GM12892 (cell line): Measurements from ENCODE around the gene MROH7. TPM values are rescaled to one million over a fixed set of nuclear protein-coding genes. Genes with fewer than 3 reads are reported as not detected.

ENCODE experiments used
- DNase-seq: peaks from one replicate; pipeline ENCODE4 v3.0.0; 2011; ENCODE audit not compliant: insufficient read length
- FAIRE-seq: peaks from 2 replicates; lab custom pipeline; 2011; peaks lifted over from hg19 to GRCh38; lab: Jason Lieb, UNC
- POLR2A ChIP-seq: IDR thresholded peaks from 2 replicates; pipeline ENCODE4 v1.6.1; 2011; ENCODE audit warnings: low read depth, low read length, control low read depth
- POLR2AphosphoS5 ChIP-seq: IDR thresholded peaks from 2 replicates; pipeline ENCODE4 v1.6.1; 2011; ENCODE audit warnings: low read depth, low read length, control low read depth
- TAF1 ChIP-seq: IDR thresholded peaks from 2 replicates; pipeline ENCODE4 v1.6.1; 2011; ENCODE audit warnings: low read depth, mild to moderate bottlenecking, control low read depth, low read length, borderline replicate concordance
- polyA plus RNA-seq: library from polyadenylated mRNA; unstranded; fragments of >200 nt; gene quantifications from one replicate; pipeline ENCODE4 v1.2.1, GENCODE V29; 2012; ENCODE audit warnings: missing spikeins, inconsistent platforms; ENCODE audit not compliant: missing spikeins

The MROH7 gene
- polyA plus RNA-seq, result 0.19 TPM

DNA sequence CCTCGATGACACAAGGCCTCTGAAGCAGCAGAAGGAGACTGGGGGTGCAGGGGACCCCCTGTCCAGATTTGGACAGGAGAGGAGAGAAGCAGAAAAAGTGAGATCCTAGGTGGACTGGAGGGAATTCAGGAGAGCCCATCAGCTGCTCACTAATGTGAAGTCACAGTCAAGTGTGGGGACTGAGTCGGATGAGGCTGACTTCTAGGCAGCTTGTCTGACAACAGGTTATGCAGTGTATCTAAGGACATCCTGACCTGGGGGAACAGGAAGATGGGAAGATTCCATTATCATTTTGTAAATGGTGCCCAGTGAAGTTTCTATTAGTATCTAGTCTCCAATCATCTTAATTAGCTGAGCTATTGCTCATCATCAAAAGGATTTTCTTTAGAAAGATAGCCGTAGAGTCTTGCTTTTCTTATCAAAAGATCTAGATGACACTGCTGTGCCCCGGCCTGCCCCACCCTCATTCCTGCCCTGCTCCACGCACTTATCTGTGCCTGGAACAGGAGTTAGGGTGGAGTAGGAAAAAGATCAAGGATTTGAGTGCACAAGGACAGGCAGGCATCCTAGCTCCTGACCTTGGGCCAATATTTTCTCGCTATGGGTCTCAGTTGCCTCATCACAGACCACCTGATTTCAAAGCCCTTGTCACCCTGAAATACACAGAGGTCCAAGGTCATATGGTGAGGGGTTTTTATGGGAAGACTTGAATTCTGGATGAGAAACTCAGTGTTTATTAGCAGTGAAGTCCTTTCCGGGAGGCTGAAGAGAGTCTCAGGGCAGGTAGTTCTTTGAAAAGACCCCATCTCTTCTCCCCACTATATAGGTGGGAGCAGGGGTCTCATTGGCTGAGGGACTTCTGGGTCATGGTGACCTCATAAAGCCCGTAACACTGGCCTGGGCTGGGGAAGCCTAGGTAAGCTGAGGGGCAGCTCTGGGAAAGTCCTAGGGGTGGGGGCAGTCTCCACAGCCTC lies at the start of gene MROH7:
TSS of gene MROH7 (plus strand) at position 924 of the 974 bp plus-strand sequence. CDS start 11,141 bp downstream, outside the sequence.
- FAIRE-seq, result no peak
- DNase-seq, result no peak
- TF ChIP-seq POLR2AphosphoS5 (no peak), POLR2A (no peak), TAF1 (no peak)

DNA sequence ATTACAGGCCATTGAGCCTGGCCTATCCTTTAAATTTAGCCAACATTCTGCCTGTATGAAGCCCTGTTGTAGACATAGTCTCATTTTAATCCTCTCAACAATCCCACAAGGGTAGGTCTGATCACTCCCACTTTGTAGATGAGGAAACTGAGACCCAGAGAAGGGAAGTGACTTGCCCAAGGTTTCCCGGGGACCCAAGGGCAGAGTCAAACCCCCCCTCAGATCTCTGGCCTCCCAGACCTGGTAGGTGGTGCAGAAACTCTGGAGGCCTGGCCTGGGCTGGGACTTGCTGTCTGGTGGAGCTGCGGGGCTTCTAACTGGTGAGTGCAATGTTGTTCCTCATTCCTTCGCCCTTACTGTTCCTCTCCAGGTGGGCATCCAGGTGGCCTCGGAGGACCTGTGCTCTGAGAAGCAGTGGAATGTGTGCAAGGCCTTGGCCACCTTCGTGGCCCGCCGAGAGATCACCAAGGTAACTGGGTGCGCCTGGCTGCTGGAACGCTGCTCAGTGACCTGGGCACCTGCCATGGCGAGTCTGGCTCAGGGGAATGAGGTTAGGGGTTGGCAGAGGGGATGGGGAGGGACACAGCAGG lies 47.9 kb upstream of the MROH7 start:
- no peak for TF ChIP-seq TAF1
- TF ChIP-seq POLR2AphosphoS5, result no peak
- TF ChIP-seq POLR2A, result no peak
- FAIRE-seq (no peak), DNase-seq (no peak)

DNA sequence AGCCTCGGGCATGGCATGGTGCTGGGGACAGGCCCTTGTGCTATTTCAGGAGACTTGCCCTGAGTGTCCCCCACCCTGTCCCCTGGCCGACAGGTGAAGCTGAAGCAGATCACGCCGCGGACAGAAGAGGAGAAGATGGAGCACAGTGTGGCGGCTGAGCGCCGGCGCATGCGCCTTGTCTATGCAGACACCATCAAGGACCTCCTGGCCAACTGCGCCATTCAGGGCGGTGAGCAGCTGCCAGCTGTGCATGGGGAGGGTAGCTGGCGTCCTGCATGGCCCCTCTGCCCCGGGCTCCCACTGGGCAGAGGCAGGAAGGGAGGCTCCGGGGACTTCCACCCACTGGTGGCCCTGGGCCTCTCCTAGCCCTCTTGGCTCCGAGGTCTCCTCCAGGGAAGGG lies 47.1 kb upstream of the MROH7 start:
- no peak for DNase-seq
- FAIRE-seq, result no peak
- TF ChIP-seq TAF1, result no peak
- TF ChIP-seq POLR2AphosphoS5, result no peak
- TF ChIP-seq POLR2A, result no peak

DNA sequence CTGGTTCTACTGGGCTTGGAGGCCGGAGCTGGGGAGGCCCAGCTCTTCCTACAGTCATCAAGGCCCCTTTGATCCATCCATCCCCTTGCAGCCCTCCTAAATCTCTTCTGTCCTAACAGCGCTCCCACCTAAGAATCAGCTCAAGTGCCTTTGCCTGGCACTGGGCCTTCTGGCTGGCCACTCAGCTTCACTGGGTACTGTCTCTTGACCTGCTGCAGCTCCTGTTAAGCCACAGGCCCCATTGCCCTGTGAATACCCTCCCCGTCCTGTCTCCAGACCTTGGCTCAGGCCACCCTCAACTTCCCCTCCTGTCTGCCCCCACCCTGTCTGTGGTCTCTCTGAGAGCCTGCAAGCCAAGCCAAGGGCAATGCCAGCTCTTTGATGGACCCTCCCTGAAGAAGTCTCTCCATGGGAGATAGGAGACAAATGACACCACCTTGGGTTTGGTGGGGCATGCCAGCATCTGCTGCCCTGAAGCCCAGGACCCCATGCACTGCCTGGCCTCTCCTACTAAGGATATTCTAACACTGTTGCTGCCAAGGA lies 45.6 kb upstream of the MROH7 start:
- FAIRE-seq (no peak), DNase-seq (no peak)
- TF ChIP-seq POLR2A (no peak), POLR2AphosphoS5 (no peak), TAF1 (no peak)

DNA sequence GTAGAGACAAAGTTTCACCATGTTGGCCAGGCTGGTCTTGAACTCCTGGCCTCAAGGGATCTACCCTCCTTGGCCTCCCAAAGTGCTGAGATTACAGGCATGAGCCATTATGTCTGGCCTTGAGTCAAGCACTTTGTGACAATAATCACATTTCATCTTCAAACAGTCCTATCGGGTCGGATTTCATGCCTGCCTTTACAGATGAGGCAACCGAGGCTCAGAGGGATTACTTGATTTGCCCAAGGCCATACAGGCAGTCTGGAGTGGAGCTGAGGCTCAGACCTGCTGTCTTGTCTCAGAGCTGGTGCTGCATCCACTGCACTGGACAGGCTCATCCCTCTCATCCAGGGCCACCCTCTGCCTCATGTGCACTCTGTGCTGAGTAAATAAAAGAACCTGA lies 44.8 kb upstream of the MROH7 start:
- FAIRE-seq, result no peak
- no peak for TF ChIP-seq TAF1
- TF ChIP-seq POLR2AphosphoS5, result no peak
- no peak for TF ChIP-seq POLR2A
- DNase-seq, result no peak

DNA sequence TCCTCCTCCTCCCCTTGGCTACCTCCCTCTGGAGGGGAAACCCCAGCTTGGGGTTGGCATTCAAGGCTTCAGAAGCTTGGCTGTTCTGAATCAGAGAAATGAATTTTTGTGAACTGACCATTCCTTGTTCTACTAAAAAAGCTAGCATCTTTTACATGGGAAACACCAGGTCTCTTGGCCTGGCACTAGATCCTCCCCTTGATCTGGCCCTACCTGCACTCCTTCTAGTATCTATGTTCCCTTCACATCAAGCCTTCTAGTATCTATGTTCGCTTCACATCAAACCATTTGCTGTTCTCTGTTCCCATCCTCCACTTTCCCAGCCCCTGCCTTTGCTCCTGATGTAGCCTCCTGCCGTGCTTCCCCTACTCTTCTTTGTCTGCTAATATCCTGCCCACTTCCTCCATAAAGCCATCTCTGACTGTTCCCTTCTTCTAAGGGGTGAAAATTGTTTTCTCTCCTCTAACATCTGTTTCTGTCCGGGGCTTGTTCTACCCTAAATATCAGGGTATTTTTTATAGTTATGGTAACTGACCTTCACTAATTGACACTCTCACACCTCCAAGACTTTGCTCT lies 44.0 kb upstream of the MROH7 start:
- no peak for FAIRE-seq
- TF ChIP-seq TAF1 (no peak), POLR2A (no peak), POLR2AphosphoS5 (no peak)
- no peak for DNase-seq

DNA sequence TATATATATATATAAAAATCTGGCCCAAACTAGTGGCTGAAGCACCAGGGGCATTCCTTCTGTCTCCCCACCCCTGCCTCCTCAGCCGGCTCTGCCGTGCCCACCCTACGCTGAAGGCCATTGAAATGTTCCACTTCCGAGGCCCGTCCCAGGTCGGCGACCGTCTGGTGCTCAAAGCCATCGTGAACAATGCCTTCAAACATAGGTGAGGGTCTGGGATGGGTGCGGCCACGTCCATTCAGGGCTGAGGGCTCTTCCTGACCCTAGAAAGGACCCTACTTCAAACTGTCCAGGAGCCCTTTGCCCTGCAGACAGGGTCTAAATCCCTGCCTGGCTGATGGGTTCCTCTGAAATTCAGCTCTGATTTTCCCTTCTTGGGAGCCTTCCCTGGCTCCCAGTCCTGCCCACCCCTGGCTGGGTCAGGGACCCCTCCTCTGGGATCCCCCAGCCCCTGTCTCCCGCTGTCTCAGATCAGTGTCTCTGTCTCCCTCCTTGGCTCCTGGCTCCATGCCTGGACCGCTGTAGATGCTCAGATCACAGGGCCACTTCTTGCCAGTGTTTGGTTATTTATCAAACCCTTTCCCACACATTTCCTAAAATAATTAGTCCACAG lies 42.3 kb upstream of the MROH7 start:
- TF ChIP-seq TAF1, result no peak
- TF ChIP-seq POLR2A, result no peak
- no peak for TF ChIP-seq POLR2AphosphoS5
- FAIRE-seq, result no peak
- DNase-seq, result no peak

DNA sequence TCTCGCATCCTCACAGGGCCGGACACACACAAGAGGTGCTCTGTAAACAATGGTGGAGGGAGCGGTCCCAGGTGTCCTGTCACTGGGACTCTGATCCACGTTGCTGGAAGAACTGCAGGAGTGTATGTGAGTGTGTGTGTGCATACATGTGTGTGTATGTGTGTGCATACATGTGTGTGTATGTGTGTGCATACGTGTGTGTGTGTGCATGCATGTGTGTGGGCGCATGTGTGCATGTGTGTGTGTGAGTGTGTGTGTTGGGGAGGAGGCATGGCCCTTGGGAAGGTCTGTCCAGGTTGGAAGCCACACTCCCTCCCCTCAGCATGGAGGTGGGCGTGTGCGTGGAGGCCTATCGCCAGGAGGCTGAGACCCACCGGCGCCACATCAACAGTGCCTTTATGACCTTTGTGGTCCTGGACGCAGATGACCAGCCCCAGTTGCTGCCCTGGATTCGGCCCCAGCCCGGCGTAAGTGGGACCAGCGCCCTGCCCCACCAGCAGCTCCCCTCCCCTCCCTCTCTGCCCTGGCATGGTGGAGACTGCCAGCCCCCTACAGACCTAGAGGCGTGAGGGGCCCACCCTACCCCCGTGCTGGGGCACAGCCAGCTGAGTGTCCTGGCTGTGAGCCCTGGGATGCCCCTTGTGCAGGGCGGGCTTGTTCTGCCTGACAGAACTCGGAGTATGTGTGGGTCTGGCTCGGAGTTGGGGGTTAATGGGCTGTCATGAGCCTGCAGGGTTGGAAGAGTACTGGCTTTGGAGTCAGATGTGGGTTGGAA lies 40.5 kb upstream of the MROH7 start:
- FAIRE-seq, result no peak
- TF ChIP-seq TAF1, result no peak
- no peak for TF ChIP-seq POLR2AphosphoS5
- no peak for TF ChIP-seq POLR2A
- no peak for DNase-seq

DNA sequence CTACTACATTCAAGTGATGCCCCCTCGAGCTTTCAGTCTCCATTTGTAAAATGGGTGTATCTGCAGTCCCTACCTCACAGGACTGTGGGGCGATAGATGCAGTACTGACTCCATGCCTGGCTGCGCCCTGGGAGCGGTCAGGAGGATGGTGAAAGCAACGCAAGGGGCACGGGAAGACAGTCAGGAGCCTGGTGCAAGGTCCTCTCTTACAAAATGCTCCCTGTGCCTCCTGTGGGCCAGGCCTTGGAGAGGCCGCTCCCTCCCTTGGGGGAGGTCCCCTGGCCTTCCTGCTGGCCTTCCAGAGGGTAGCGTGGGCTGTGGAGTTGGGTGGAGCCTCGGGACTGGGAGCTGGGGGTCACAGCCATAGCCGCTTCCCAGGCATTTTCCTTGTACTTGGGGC lies 39.9 kb upstream of the MROH7 start:
- FAIRE-seq, result no peak
- TF ChIP-seq POLR2A, result no peak
- TF ChIP-seq TAF1, result no peak
- TF ChIP-seq POLR2AphosphoS5, result no peak
- DNase-seq, result no peak

DNA sequence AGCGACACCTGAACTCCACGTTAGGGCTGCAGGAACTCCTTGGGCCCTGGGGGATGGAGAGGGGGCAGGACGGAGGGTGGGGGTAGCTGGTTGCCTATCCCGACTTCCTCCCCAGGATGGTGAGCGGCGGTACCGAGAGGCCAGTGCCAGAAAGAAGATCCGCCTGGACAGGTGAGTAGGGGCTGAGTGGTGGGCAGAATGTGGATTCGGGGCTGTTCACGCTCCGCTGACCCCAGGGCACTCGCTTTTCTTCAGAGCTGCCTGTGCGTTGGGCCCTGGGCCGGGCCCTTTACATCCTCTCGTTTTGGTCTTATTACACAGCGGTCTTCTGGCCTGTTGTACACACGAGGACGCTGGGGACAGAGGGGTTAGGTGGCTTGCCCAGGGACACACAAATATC lies 39.0 kb upstream of the MROH7 start:
- TF ChIP-seq POLR2AphosphoS5 (no peak), POLR2A (no peak), TAF1 (no peak)
- no peak for DNase-seq
- FAIRE-seq, result no peak

DNA sequence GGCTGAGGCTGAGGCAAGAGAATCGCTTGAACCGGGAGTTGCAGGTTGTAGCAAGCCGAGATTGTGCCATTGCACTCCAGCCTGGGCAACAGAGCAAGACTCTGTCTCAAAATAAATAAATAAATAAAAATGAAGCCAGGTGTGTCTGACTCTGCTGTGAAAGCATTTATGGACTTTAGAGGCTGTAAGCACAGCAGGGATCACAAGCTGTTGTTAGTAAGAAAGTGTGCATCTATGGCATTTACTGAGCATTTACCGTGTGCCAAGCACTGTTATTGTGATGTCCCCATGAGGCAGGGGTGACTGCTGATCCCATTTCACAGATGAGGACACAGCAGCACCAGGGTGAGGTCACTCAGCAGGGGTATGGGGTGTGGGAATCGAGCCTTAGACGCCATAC lies 38.3 kb upstream of the MROH7 start:
- no peak for FAIRE-seq
- TF ChIP-seq POLR2A (no peak), TAF1 (no peak), POLR2AphosphoS5 (no peak)
- DNase-seq, result no peak
